Stimulated activated CD4-positive, alpha-beta T cell treated with anti-CD3 and anti-CD28 coated beads, Interleukin-15, amount 100 ng/mL, for 1 hour (primary cell): Measurements from ENCODE around the gene POLD3.

Source experiments
- DNase-seq, 2 donors: peaks; one replicate each; pipeline ENCODE4 v3.0.0-alpha.2; 2020; ENCODE audit warnings: low read depth in 1 of 2, low spot score in 1 of 2

POLD3 gene

DNA sequence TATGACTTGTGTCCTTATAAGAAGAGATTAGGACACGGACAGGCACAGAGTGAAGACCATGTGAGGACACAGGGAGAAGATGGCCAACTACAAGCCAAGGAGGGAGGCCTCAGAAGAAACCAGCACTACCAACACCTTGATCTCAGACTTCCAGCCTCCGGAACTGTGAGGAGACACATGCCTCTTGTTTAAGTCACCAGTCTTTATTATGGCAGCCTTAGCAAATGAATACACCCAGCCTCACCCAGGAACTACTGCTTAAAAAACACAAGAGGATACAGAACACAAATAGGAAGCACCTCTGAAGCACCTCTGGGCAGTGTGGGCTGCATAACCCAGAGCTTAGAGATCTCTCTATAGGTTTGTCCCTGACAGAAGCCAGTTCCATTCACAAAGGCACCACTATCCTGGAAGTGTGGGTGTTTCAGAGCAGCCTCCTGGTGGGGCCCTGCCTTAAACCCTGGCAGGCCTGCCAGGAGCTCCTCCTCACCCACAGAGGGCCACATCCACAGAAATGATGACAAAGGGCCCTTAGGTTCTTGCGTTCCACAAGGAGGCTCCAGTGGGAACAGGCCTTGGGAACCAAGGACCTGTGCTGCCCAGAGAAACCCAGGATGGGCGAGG is 80.1 kb downstream of the POLD3 start:
- DNase-seq = no peak

DNA sequence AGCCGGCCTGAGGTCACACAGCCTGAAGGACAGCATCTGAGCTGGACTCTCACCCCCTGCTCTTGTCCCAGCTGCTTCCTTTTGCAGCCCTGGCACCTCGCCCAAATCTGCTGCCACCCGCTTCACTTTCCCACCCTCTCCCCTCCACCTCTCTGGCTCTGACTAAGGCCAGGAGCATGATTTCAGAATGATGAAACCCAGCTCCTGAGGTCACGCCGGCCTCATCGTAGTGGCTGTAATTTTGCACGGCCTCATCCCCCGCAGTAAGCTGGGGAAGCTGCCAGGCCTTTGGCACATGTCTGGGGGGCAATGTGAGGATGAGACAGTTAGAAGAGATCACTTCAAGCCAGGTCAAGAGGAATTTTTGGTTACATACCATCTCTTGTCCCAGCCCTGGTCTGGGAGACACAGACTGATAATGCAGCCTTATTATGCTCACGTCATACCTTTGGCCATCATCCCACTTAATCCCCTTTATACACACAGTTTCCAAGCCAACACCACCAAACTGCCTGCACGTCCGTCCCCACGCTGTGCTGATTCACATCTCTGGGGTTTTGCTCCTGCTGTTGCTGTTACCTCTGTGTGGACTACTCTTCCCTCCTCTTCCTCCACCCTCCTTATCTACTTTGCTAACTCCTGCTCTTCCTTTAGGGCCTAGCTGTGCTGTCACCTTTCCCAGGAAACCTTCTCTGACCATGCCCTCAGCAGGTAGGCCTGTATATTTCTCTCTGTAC is 80.7 kb downstream of the POLD3 start:
- DNase-seq = no peak

DNA sequence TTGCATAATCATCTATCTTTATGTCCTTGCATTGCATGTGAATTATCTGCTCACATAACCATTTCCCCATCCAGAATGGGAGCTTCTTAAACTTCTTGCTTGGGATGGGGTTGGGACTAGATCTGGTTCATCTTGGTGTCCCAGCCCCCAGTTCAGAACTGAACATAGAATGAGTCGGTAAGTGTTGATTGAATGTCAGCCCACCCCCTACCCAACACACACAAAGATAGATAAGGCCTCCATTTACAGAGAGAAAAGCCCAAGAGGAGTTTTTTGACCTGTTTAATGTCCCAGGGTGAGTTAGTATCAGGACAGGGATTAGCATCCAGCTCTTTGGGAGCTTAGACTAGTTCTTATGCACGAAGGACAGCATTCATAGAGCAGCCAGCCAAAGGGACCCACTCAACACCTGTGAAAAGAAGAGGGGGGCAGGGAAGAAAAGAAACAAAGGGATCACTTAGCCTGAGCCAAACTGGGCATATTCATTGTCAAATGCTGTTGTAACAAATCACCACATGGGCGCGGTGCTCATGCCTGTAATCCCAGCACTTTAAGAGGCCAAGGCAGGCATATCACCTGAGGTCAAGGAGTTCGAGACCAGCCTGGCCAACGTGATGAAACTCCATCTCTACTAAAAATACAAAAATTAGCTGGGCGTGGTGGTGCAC is 81.4 kb downstream of the POLD3 start:
- no peak for DNase-seq

DNA sequence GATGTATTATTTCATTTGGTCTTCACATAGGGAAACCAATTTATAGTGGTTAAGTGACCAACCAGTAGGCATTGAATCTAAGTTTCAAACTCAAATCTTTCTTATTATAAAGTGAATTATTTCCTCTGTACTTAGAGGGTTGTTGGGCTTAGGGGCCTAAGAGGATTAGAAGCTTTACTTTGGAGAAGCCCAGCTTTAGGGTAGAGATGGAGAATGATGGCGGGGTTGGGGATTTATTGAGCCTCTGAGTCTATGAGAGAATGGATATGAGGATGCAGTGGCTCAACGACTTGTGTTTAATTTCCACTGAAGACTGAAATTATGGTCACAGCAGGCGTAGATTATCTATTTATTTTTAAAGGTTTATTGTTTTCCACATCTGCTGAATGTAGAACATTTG is 83.4 kb downstream of the POLD3 start:
- DNase-seq = no peak

DNA sequence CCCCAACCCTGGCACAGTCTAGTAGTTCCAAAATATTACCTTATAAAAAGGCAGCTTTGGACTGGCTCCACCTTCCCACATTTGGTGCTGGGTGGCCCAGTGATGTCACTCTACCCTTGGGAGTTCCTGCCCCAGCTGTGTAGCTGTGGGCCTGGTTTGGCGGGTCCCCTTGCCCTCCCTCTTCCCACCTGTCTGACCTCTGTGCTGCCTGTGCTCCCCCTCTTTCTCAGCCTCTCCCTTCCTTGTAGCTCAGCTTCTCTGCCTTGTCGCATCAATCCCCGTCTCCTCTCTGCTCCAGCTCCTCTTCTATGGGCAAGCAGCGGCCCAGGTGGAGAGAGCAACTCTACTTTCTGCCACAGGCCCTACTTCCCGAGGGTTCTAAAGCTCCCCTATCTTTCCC is 84.2 kb downstream of the POLD3 start:
- no peak for DNase-seq

DNA sequence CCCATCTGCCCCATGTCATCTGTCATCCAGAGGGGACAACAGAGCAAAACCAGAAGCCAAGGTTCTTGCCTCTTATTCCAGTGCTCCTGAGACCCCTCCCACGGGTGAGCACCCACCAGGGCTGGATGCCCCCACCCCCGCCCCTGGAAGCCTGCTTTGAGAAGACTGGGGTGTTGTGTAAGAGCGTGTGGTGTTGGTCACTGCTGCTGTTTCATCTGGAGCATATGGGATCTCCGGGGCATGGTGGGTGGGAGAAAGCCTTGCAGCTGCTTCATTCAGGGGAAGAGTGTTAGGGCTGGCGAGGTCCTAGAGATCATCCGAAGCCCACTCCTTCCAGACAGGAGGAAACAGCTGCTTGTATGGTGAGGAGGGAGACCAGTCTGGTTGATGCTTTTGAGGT is 84.7 kb downstream of the POLD3 start:
- DNase-seq = no peak

DNA sequence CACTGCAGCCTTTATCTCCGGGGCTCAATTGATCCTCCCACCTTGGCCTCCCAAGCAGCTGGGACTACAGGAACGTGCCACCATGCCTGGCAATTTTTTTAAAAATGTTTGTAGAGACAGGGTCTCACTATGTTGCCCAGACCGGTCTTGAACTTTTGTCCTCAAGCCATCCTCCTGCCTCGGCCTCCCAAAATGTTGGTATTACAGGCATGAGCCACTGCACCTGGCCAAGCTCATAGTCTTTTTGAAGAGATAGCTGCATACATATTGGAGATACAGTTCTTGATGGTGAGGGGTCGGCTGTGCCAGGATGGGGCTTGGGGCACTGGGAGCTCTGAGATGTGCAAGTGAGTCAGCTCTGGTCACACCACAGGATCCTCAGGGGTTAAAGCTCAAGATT is 85.7 kb downstream of the POLD3 start:
- DNase-seq = no peak

DNA sequence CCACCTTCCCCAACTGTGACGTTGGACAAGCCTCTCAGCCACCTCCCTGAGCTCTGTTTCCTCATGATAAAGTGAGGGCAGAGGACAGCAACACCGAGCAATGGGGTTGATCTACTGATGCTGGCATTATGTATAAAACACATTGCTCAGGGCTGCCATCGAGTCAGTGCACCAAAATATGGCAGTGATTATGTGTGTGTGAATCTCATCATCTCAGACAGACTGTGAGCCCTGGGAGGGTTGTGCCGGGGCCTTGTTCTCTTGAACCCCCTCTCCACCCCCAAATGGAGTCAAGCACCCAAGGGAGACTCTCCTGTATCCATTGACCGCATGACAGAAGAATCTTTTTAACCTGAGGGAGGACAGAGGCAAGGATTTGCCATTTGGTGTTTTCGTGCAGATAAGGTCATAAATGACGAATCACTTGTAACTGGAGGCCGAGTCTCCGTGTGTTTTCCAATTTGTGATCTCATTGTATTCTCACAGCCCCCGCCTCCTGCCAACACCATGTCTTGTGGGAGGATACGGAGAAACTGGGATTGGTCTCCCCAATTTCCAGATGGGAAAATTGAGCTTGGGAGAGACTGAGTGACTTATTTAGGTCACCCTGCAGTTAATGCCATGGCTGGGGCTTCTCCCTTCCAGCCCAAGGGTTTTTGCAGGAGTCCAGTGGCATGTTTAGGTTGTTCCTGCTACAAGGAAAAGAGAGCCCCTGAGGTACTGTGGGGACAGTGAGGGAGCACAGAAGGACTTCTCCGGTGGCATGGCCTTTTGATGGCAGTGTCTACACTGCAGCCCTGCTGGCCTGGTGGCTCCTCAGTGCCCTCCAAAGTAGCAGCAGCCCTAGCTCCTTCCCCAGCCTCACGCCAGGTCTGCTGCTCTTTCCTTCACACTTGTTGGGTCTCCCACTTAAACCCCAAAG is 86.5 kb downstream of the POLD3 start:
- no peak for DNase-seq

DNA sequence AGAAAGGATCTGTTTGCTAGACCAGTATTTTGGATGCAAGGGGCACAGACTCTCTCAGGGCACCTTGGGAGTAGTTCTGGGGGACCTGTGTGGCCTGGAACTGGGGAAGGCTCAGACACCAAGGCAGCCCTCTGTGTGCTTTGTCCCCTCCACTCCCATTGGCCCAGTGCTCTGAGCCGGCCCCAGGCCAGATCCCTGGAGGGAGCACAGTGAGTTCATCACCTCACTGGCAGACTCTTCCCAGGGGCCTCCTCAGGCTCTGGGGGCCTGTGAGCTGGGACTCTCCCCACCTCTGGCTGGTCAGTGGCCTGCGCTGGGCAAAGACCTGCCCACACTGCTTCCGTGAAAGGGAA is 87.1 kb downstream of the POLD3 start:
- no peak for DNase-seq

DNA sequence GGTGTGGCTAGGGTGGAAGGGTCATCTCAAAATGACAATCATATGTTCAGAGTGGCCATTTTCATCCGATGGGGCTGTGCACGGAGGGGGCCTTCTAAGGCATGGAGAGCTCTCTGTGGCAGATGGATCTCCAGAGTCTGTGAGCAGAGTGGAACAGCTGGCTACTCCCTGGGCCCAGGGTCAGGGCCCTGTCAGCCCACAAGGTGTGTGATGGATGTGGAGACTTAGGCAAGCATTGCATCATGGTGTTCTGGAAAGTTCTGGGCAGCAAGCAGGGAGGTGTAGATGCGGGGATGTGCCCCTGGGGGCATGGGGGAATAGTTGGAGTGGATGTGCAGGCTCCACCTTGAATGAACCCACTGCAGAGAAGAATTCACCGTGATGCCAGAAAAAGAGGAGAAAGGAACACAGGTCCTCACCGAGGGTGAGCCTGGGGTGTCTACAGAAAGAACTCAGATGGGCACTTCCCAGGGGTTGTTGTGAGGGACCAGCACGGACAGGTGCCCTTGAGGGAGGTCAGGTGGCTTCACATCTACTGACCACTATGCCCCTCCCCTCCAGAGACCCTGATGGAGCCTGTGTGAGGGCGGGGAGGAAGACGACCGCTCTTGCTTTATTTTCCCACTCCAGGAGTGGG is 87.8 kb downstream of the POLD3 start:
- no peak for DNase-seq

DNA sequence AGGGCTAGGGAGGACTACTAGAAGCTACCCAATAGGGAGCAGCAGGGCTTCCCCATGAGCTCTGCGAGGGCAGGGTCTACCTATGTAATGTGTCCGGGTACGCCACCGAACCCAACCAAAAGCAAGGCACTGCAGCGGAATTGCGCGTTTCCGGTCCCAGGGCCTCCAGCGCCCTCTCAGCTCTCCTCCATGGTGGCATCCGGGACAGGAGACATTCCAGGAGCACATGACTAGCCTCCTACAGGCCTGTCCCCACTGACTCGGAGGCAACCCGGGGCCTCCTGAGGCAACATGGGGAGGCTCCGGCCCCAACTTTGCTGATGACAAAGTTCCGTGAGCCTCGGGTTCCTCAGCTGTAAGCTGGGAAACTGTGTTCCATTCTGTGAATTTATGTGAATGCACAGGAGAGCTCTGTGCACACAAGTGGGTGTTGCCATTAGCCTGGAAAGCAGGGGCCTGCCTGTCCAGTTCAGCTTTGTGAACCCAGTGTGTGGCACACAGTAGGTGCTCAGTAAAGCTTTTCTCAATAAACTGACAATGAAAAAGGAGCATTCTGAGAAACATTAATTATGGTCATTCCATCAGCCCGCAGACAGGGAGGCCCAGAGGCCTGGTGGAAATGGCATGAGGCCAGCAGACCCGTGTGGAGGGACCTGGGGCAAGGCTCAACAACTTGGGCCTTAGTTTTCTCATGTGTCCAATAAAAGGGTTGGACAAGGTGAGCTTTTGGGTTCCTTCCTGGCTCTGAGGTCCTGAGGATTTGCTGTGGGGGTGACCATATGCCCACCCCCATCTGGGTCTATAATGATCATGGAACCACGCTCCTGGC is 88.5 kb downstream of the POLD3 start:
- no peak for DNase-seq

DNA sequence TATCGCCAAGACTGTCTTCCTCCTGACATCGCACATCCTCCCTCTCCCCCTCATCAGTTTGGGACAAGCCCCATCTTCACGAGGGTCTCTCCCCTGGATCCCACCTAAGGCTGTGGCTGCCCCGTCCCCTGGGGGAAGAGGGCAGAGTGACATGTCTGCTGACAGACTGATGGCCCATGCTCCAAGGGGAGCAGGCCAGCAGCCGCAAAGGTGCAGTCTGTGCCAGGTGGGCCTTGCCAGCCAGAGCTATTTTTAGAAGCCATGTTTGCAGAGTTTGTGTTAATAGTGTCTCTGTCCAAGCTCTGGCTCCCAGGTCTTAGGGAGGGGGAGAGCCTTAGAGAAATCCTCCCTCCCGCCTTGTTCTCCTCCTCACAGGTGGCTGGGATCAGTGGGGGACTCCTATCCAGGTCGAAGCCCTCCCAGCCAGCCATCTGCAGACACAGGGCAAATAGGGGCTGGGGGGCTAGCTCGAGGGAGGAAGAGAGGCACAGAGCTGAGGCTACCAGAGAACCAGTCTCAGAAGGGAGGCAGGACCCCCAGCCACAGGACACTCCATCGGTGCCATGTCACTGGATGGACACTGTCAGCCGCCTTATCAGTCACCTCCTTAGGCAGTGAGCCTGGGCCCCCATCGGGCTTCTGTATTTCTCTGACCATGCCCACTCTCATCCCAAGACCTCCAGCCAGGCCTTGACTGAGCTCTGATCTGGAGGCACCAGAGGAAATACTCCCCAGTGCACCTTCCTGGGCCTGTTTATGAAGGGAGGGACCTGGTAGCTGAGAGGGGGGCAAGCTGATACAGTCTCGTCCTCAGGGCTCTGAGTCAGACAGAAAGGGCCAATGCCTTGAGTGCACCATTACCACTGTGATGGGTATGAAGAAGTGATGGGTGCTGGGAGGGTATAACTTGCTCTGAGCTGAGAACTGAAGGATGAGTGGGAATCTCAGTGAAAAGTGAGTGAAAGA is 89.6 kb downstream of the POLD3 start:
- no peak for DNase-seq

DNA sequence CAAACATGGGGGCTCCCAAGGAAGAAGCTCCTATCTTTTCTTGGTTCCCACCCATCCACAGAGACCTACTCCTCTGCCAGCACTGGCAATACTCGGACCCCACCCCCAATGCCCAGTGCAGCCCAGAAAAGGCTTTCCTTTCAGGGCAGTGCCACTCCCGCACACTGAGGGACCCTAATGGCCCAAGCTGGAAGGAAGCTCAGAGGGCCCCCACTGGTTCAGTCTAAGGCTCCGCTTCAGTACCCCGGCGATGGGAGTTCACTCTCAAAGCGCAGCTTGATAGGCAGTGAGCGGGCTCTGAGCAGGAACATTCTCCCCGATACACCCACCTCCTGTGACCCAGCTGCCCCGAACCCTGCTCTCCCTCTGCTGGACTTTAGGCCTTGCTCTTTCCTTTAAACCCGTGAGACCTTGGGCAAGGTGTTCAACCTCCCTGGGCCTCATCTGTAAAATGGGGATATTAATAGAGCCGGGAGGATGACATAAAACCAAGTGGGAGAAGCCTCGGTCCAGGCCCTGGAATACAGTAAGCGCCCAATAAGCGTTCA is 90.4 kb downstream of the POLD3 start:
- no peak for DNase-seq

DNA sequence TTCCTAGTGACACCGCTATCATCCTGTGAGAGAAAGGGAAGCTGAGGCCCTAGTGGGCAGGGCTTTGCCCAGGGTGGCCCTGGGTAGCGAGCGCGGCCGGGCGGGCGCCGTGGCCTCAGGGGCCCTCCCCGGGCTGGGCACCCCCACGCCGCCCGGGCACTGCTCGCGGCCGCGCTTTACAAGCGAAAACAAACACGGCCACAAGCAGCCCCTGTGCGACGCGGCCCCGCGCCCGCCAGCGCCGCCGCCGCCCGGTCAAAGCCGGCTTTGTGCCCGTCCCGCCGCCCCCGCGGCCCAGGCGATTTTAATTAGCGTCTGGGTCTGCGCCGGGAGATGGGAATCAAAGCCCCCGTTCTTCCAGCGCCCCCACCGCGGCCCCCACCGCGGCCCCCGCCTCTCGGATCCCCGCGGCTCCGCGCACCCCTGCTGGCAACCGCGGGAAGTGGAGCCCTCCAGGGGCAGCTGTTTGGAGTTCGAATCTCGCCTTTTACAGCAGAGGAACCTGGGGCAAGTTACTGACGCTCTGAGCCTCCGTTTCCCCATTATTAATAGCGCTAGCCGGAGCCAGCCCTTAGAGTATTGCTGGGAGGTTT is 91.0 kb downstream of the POLD3 start:
- no peak for DNase-seq

DNA sequence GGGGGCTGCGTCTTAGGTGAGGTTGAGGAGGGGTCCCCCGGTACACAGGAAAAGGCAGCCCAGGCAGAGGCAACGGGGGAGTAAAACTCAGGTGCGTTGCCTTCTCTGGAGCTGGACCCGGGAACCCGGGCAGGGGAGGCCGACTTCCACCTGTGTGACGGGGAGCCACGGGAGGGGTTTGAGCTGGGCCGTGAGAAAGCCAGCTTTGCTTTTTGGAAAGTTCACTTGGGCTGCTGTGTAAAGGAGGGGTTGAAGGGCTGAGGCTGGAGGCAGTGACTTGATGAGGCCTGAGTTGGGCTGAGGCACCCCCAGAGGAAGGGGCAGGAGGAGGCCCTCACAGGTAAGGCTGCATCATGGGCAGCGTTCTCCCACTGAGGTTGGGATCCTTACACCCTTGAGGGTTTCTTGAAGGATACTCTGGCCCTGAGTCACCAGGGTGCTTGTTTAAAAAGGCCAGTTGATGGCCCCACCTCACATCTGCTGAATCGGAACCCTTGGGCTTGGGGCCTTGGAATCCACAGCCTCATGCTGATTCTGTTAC is 91.6 kb downstream of the POLD3 start:
- no peak for DNase-seq

DNA sequence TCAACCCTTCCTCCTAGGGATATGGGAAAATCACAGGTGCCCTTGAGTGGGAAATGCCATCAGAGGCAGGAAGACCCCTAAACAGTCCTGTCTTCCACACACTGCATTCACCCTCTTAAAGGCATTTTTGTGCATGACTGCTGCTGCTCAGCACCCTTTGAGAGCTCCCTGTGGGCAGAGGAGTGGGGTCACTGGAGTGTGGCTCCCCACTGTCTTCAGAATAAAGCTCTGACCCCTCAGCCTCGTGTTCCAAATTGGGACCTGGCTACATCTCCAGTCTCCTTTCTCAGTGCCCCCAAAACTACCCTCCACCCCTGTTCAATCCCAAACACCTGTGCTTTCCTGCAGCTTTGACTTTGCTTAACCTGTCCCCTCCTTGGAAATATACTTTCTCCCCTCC is 92.3 kb downstream of the POLD3 start:
- no peak for DNase-seq

DNA sequence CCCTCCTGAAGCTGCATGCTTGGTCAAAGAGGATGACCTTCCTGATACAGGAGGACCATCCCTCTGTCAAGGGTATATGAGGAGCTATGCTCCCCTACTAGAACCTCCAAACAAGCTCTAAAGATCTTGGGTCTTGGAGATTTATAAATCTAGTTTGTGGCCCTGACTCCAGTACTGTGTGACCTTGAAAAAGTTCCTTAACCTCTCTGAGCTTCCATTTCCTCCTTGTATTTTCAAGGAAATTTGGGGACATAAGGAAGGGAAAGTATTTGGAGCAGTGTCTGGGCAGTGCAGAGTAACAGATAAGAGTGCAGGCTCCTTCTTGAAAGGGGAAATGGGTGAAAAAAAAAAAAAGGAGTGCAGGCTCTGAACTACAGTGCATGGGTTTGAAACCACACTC is 93.0 kb downstream of the POLD3 start:
- no peak for DNase-seq

DNA sequence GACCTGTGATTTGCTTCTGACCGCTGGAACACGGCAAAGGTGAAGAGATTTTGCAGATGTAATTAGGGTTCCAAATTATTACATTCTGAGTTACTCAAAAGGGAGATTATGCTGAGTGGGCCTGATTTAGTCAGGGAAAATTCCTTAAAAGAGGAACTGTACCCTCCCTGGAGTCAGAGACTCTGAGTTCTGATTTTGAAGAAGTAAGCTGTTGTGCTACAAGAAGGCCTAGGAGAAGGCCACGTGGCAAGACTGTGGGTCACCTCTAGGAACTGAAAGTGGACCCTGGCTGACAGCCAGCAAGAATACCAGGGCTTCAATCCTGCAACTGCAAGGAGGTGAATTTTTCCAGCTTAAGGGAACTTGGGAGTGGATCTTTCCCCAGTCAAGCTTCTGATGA is 93.5 kb downstream of the POLD3 start:
- no peak for DNase-seq
